ENCODE data around the gene ACP2. TPM values are rescaled to one million over a fixed set of nuclear protein-coding genes. Genes with fewer than 3 reads are reported as not detected.
A peak's percentile ranks its signal among the peaks of the same experiment; 100 is the strongest.

The ACP2 gene
- total RNA-seq, result 10 to 100 TPM; 38.2 to 38.8 TPM
- polyA plus RNA-seq (ENCODE audit: insufficient read length in 2 of 2), result 10 to 100 TPM; 58.8 to 65.5 TPM
- long read RNA-seq, donor 1, transcript ACP2-201 (11 exons, 2,203 nt), result major isoform, 14 of 14 reads
- long read RNA-seq, donor 1, partial matches to known transcripts, result 0 of 14 reads
- long read RNA-seq, donor 1, other reads (novel, unspliced or antisense), result 0 of 14 reads
- long read RNA-seq, donor 2, transcript ACP2-201 (11 exons, 2,203 nt), result major isoform, 5 of 7 reads
- long read RNA-seq, donor 2, partial matches to known transcripts, result 0 of 7 reads
- long read RNA-seq, donor 2, other reads (novel, unspliced or antisense), result 0 of 7 reads
- long read RNA-seq, donor 3, partial matches to known transcripts, result 0 of 8 reads
- long read RNA-seq, donor 3, other reads (novel, unspliced or antisense), result 0 of 8 reads
- long read RNA-seq, donor 4, transcript ACP2-201 (11 exons, 2,203 nt), result major isoform, 8 of 8 reads
- long read RNA-seq, donor 4, partial matches to known transcripts, result 0 of 8 reads
- long read RNA-seq, donor 4, other reads (novel, unspliced or antisense), result 0 of 8 reads

GRCh38 chr11:47248664-47249377, at the start of gene ACP2:
TSS of gene ACP2 (minus strand) at chr11:47248814. CDS start at chr11:47248789, 25 bp downstream.
- no peaks in the 10 kb centered on the region for H3K9me3 ChIP-seq (ENCODE audit: control insufficient read depth, insufficient read depth, low read length)
- under 1% methylated on average over 45 of the region's 45 CpGs for WGBS (ENCODE audit: insufficient coverage)

DNA sequence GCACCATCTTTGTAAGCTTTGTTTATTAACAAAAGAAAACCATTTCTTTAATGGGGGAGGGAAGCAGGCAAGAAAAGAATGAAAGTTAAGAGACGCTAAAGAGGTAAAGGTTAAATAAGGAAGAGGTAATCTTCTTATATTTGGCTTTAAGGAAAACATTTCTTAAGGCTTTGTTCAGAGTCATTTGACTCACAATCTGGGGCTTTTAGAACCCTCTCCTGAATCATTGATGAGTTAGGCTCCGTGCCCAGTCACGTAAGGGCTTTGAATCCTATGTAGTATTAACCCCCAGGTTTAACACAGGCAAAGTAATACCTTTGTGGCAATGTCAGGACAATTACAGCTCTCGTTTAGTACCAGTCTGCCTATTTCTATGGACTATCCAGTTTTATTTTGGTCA, 47.4 kb upstream of the ACP2 start:
- 83% methylated on average over 1 of the region's 4 CpGs for WGBS (ENCODE audit: insufficient coverage)

More at GRCh38 chr11:47248664-47249377, at the start of gene ACP2:
- H3K4me1 ChIP-seq (ENCODE audit: control insufficient read depth, insufficient read depth, low read length), result peaks cover 19% of the 10 kb centered on the region
- peak within 1 kb of the TSS; percentile 87 for H3K27ac ChIP-seq (ENCODE audit: low read depth, low read length)
- peaks cover 25% of the 10 kb centered on the region for H3K36me3 ChIP-seq (ENCODE audit: control insufficient read depth, insufficient read depth, low read length)
- DNase-seq (ENCODE audit: low read depth in 4 of 6, low spot score in 6 of 6), result peak; percentile 79 to 97 (median 90)
- peak within 1 kb of the TSS; percentile 92 for H3K4me3 ChIP-seq (ENCODE audit: low read depth, low read length)
- H3K27me3 ChIP-seq (ENCODE audit: control insufficient read depth, insufficient read depth, low read length), result no peaks in the 10 kb centered on the region

GRCh38 chr11:47295385-47295784, 46.8 kb upstream of the ACP2 start:
- Histone ChIP-seq H3K36me3 (ENCODE audit: control insufficient read depth, insufficient read depth, low read length) (peaks cover 76% of the 10 kb centered on the region), H3K4me3 (ENCODE audit: low read depth, low read length) (no peak overlapping the region), H3K27ac (ENCODE audit: low read depth, low read length) (no peak overlapping the region), H3K9me3 (ENCODE audit: control insufficient read depth, insufficient read depth, low read length) (peaks cover 9% of the 10 kb centered on the region), H3K27me3 (ENCODE audit: control insufficient read depth, insufficient read depth, low read length) (no peaks in the 10 kb centered on the region), H3K4me1 (ENCODE audit: control insufficient read depth, insufficient read depth, low read length) (no peaks in the 10 kb centered on the region)
- WGBS (ENCODE audit: insufficient coverage), result 98% methylated on average over 4 of the region's 5 CpGs
- DNase-seq (ENCODE audit: low read depth in 4 of 6, low spot score in 6 of 6), result no peak

More for the DNA sequence above, 47.4 kb upstream of the ACP2 start:
- peaks cover 9% of the 10 kb centered on the region for H3K9me3 ChIP-seq (ENCODE audit: control insufficient read depth, insufficient read depth, low read length)
- no peaks in the 10 kb centered on the region for H3K27me3 ChIP-seq (ENCODE audit: control insufficient read depth, insufficient read depth, low read length)
- no peak for DNase-seq (ENCODE audit: low read depth in 4 of 6, low spot score in 6 of 6)
- peaks cover 71% of the 10 kb centered on the region for H3K36me3 ChIP-seq (ENCODE audit: control insufficient read depth, insufficient read depth, low read length)
- H3K27ac ChIP-seq (ENCODE audit: low read depth, low read length), result no peak overlapping the region
- no peaks in the 10 kb centered on the region for H3K4me1 ChIP-seq (ENCODE audit: control insufficient read depth, insufficient read depth, low read length)
- H3K4me3 ChIP-seq (ENCODE audit: low read depth, low read length), result no peak overlapping the region

DNA sequence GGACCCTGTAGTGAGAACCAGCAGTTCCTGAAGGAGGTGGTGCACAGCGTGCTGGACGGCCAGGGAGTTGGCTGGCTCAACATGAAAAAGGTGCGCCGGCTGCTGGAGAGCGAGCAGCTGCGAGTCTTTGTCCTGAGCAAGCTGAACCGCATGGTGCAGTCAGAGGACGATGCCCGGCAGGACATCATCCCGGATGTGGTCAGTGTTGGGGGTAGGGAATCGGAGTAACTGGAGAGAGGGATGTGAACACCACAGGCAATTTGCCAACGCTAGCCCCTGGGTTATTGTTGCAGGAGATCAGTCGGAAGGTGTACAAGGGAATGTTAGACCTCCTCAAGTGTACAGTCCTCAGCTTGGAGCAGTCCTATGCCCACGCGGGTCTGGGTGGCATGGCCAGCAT, 41.2 kb upstream of the ACP2 start:
- Histone ChIP-seq H3K36me3 (ENCODE audit: control insufficient read depth, insufficient read depth, low read length) (peaks cover 93% of the 10 kb centered on the region), H3K4me3 (ENCODE audit: low read depth, low read length) (no peak overlapping the region), H3K27ac (ENCODE audit: low read depth, low read length) (no peak overlapping the region), H3K27me3 (ENCODE audit: control insufficient read depth, insufficient read depth, low read length) (no peaks in the 10 kb centered on the region), H3K9me3 (ENCODE audit: control insufficient read depth, insufficient read depth, low read length) (no peaks in the 10 kb centered on the region), H3K4me1 (ENCODE audit: control insufficient read depth, insufficient read depth, low read length) (no peaks in the 10 kb centered on the region)
- WGBS (ENCODE audit: insufficient coverage), result 95% methylated on average over 15 of the region's 15 CpGs
- DNase-seq (ENCODE audit: low read depth in 4 of 6, low spot score in 6 of 6), result no peak

DNA sequence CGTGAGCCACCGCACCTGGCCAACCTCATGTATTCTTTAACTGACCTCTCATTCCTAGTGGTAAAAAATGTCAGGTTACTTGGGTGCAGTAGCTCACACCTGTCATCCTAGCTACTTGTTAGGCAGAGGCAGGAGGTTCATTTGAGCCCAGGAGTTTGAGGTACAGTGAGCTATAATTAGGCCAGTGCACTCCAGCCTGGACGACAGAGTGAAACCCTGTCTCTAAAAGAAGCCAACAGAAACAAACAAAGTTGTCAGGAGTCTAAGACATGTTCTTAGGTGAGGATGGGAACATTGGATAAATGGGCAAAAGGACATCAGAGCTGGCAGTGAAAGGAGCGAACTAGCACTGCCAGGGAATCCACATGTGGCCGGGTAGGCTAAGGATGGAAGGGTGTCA, 39.5 kb upstream of the ACP2 start:
- 90% methylated on average over 3 of the region's 5 CpGs for WGBS (ENCODE audit: insufficient coverage)
- no peaks in the 10 kb centered on the region for H3K4me1 ChIP-seq (ENCODE audit: control insufficient read depth, insufficient read depth, low read length)
- peaks cover 95% of the 10 kb centered on the region for H3K36me3 ChIP-seq (ENCODE audit: control insufficient read depth, insufficient read depth, low read length)
- no peaks in the 10 kb centered on the region for H3K9me3 ChIP-seq (ENCODE audit: control insufficient read depth, insufficient read depth, low read length)
- no peak overlapping the region for H3K4me3 ChIP-seq (ENCODE audit: low read depth, low read length)
- DNase-seq (ENCODE audit: low read depth in 4 of 6, low spot score in 6 of 6), result no peak
- no peak overlapping the region for H3K27ac ChIP-seq (ENCODE audit: low read depth, low read length)
- no peaks in the 10 kb centered on the region for H3K27me3 ChIP-seq (ENCODE audit: control insufficient read depth, insufficient read depth, low read length)

- Histone ChIP-seq H3K36me3 (ENCODE audit: control insufficient read depth, insufficient read depth, low read length) (peaks cover 96% of the 10 kb centered on the region), H3K4me1 (ENCODE audit: control insufficient read depth, insufficient read depth, low read length) (no peaks in the 10 kb centered on the region), H3K27ac (ENCODE audit: low read depth, low read length) (no peak overlapping the region), H3K27me3 (ENCODE audit: control insufficient read depth, insufficient read depth, low read length) (no peaks in the 10 kb centered on the region), H3K4me3 (ENCODE audit: low read depth, low read length) (no peak overlapping the region), H3K9me3 (ENCODE audit: control insufficient read depth, insufficient read depth, low read length) (no peaks in the 10 kb centered on the region)
- DNase-seq (ENCODE audit: low read depth in 4 of 6, low spot score in 6 of 6), result no peak
- 96% methylated on average over 13 of the region's 13 CpGs for WGBS (ENCODE audit: insufficient coverage)
Observed at GRCh38 chr11:47285969-47286770, 37.6 kb upstream of the ACP2 start.

- Histone ChIP-seq H3K36me3 (ENCODE audit: control insufficient read depth, insufficient read depth, low read length) (peaks cover 90% of the 10 kb centered on the region), H3K4me1 (ENCODE audit: control insufficient read depth, insufficient read depth, low read length) (no peaks in the 10 kb centered on the region), H3K27ac (ENCODE audit: low read depth, low read length) (no peak overlapping the region), H3K4me3 (ENCODE audit: low read depth, low read length) (no peak overlapping the region), H3K9me3 (ENCODE audit: control insufficient read depth, insufficient read depth, low read length) (no peaks in the 10 kb centered on the region), H3K27me3 (ENCODE audit: control insufficient read depth, insufficient read depth, low read length) (no peaks in the 10 kb centered on the region)
- WGBS (ENCODE audit: insufficient coverage), result 100% methylated on average over 2 of the region's 4 CpGs
- no peak for DNase-seq (ENCODE audit: low read depth in 4 of 6, low spot score in 6 of 6)
Observed at GRCh38 chr11:47284151-47284550, 35.5 kb upstream of the ACP2 start.

DNA sequence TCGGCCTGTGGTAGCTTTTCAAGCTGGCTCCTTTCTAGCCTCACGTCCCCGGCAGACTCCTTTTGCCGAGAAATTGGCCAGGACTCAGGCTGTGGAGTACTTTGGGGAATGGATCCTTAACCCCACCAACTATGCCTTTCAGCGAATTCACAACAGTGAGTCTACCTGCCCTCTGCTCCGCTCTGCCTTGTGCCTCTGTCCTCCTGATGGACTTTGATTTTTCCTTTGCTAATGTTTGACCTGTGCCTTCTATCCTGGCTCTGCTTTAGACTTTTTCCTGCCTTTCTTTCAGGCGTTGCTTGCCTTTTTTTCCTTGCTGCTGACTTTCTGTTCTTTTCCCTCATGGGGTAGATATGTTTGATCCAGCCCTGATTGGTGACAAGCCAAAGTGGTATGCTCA, 33.8 kb upstream of the ACP2 start:
- 99% methylated on average over 4 of the region's 7 CpGs for WGBS (ENCODE audit: insufficient coverage)
- no peaks in the 10 kb centered on the region for H3K27me3 ChIP-seq (ENCODE audit: control insufficient read depth, insufficient read depth, low read length)
- peaks cover 77% of the 10 kb centered on the region for H3K36me3 ChIP-seq (ENCODE audit: control insufficient read depth, insufficient read depth, low read length)

DNA sequence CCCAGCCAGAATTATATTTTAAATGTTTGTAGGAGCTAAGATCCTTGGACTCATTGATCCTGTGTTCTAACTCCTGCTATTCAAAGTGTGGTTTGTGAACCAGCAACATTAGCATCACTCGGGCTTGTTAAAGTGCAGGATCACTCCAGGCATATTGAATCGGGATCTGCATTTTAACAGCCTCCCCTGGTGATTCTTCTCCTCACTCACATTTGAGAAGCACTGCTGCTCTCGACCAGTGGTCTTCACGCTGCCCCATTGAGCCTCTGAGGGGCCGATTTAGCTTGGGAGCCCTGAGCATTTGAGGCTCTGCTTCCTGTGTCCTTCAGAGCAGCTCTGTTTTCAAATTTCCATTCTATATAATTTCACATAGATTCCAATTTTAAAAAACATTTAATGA, 32.2 kb upstream of the ACP2 start:
- no peak overlapping the region for H3K27ac ChIP-seq (ENCODE audit: low read depth, low read length)
- peaks cover 75% of the 10 kb centered on the region for H3K36me3 ChIP-seq (ENCODE audit: control insufficient read depth, insufficient read depth, low read length)
- no peak for DNase-seq (ENCODE audit: low read depth in 4 of 6, low spot score in 6 of 6)
- H3K4me3 ChIP-seq (ENCODE audit: low read depth, low read length), result no peak overlapping the region
- no peaks in the 10 kb centered on the region for H3K4me1 ChIP-seq (ENCODE audit: control insufficient read depth, insufficient read depth, low read length)
- 43% methylated on average over 5 of the region's 5 CpGs for WGBS (ENCODE audit: insufficient coverage)
- H3K9me3 ChIP-seq (ENCODE audit: control insufficient read depth, insufficient read depth, low read length), result no peaks in the 10 kb centered on the region
- H3K27me3 ChIP-seq (ENCODE audit: control insufficient read depth, insufficient read depth, low read length), result no peaks in the 10 kb centered on the region

More for the DNA sequence above, 33.8 kb upstream of the ACP2 start:
- Histone ChIP-seq H3K4me3 (ENCODE audit: low read depth, low read length) (no peak overlapping the region), H3K9me3 (ENCODE audit: control insufficient read depth, insufficient read depth, low read length) (no peaks in the 10 kb centered on the region), H3K4me1 (ENCODE audit: control insufficient read depth, insufficient read depth, low read length) (no peaks in the 10 kb centered on the region), H3K27ac (ENCODE audit: low read depth, low read length) (no peak overlapping the region)
- no peak for DNase-seq (ENCODE audit: low read depth in 4 of 6, low spot score in 6 of 6)
